Suprapubic skin (tissue), 4 donors: ENCODE data around the gene RELN.

ENCODE experiments used
- CTCF ChIP-seq, 2 donors: fragments of 200-600 bp in 1 of 2; fragments of 450-650 bp in 1 of 2; sonication (generic) in 1 of 2; IDR thresholded peaks; one replicate each; pipeline ENCODE4 v1.5.1; 2016 to 2019; ENCODE audit warnings: antibody characterized with exemption in 2 of 2, mild to moderate bottlenecking in 1 of 2, moderate library complexity in 1 of 2
- EP300 ChIP-seq: sonication (generic); formaldehyde crosslinking; IDR thresholded peaks from one replicate; pipeline ENCODE4 v1.6.1; 2017; ENCODE audit warnings: antibody characterized with exemption
- POLR2A ChIP-seq, 2 donors: fragments of 450-650 bp; IDR thresholded peaks; one replicate each; pipeline ENCODE4 v1.6.1; 2017; ENCODE audit warnings: antibody characterized with exemption in 2 of 2, mild to moderate bottlenecking in 2 of 2, moderate library complexity in 2 of 2
- POLR2AphosphoS5 ChIP-seq, 3 donors: sonication (generic); formaldehyde crosslinking; IDR thresholded peaks; one replicate each; pipeline ENCODE4 v1.6.1; 2017; ENCODE audit warnings: antibody characterized with exemption in 3 of 3

DNA sequence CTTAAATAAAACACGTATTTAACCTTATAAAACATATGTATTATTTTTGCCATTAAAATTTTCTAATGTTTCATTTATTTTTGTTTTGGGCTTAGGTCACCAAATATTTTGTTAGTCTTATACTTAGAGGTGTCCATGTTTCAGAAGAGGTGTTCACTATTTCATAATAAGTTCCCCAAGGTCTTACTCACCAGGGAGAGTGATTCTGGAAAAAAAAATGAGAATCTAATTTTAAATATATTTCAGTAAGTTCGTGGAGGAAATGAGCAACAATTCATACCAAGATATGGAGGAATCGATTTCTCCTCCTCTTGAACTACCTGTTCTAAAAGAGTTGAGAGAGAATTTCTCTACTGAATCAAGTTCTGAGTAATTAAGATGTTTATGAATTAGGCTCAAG lies 271.9 kb downstream of the RELN start:
- TF ChIP-seq CTCF (IDR thresholded peaks at IDR 0.05), result no peak
- TF ChIP-seq POLR2A (IDR thresholded peaks at IDR 0.05), result no peak
- TF ChIP-seq EP300, result no peak
- TF ChIP-seq POLR2AphosphoS5 (IDR thresholded peaks at IDR 0.05), result no peak
